NB4 (cell line): ENCODE data around the gene AGAP2.

Source experiments
- CTCF ChIP-seq: IDR thresholded peaks from one replicate; pipeline ENCODE4 v1.5.1; 2012; ENCODE audit warnings: low read depth, low read length
- MYC ChIP-seq: IDR thresholded peaks from 2 replicates; pipeline ENCODE4 v1.6.1; 2011; ENCODE audit warnings: low read depth, low read length
- POLR2A ChIP-seq: IDR thresholded peaks from 2 replicates; pipeline ENCODE4 v1.6.1; 2011; ENCODE audit warnings: mild to moderate bottlenecking; ENCODE audit not compliant: insufficient read length; ENCODE audit errors: extremely low read depth

DNA sequence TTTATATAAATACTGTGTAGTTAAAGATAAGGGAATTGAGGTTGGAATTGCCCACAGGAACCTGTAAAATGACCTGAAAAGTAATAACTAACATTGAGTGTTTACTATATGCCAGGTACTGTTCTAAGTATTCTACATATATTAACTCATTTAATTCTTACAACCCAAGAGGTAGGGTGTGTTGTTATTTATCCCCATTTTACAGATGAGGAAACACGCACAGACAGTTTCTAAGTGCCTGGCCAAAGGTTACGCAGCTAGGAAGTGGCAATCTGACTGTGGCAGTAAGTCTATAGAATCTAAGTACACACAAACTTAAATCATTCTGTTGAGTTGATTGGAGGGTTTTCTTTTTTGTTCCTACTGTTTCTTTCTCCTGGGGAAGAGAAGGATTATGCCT is 5.2 kb upstream of the AGAP2 start:
- no peak for TF ChIP-seq POLR2A
- TF ChIP-seq CTCF = no peak
- TF ChIP-seq MYC = no peak
